Measurements from ENCODE around the gene TTYH3. TPM values are rescaled to one million over a fixed set of nuclear protein-coding genes. Genes with fewer than 3 reads are reported as not detected.
"Not testable (repeated sequence)": the region's sequence is repeated elsewhere in the genome, so short reads cannot be mapped to it uniquely, and the experiment has no call there.

The TTYH3 gene
- total RNA-seq, 2 experiments from 2014 or later = 26.8 to 27.2 TPM

GRCh38 chr7:2684501-2684900 lies 52.7 kb downstream of the TTYH3 start:
- no peak overlapping the region for H3K4me3 Mint-ChIP-seq
- peaks cover 51% of the 10 kb centered on the region for H3K27me3 Mint-ChIP-seq
- H3K4me1 Mint-ChIP-seq = peaks cover 7% of the 10 kb centered on the region
- no peaks in the 10 kb centered on the region for H3K9me3 Mint-ChIP-seq
- H3K36me3 Mint-ChIP-seq = no peaks in the 10 kb centered on the region
- DNase-seq = no peak
- no peak overlapping the region for H3K27ac Mint-ChIP-seq

- H3K27me3 Mint-ChIP-seq = peaks cover 62% of the 10 kb centered on the region
- no peak for DNase-seq
- H3K4me1 Mint-ChIP-seq = peaks cover 11% of the 10 kb centered on the region
- H3K36me3 Mint-ChIP-seq = no peaks in the 10 kb centered on the region
- no peak overlapping the region for H3K27ac Mint-ChIP-seq
- no peak overlapping the region for H3K4me3 Mint-ChIP-seq
- H3K9me3 Mint-ChIP-seq = no peaks in the 10 kb centered on the region
Observed at GRCh38 chr7:2686101-2686500, 54.3 kb downstream of the TTYH3 start.

GRCh38 chr7:2687338-2687869 lies 55.6 kb downstream of the TTYH3 start:
- DNase-seq = no peak
- Mint-ChIP-seq H3K4me1 (peaks cover 11% of the 10 kb centered on the region), H3K27ac (no peak overlapping the region), H3K9me3 (no peaks in the 10 kb centered on the region), H3K27me3 (peaks cover 68% of the 10 kb centered on the region), H3K4me3 (no peak overlapping the region), H3K36me3 (no peaks in the 10 kb centered on the region)

- no peak within 1 kb of the TSS for H3K4me3 Mint-ChIP-seq
Observed at GRCh38 chr7:2687881-2688318, 56.1 kb downstream of the TTYH3 start, which contains the start of gene AMZ1. AMZ1 (plus strand) TSS chr7:2688202; CDS start chr7:2700452, 12,250 bp downstream.

GRCh38 chr7:2688409-2689342 lies 56.9 kb downstream of the TTYH3 start:
- Mint-ChIP-seq H3K27me3 (peaks cover 61% of the 10 kb centered on the region), H3K4me3 (no peak overlapping the region), H3K36me3 (no peaks in the 10 kb centered on the region), H3K9me3 (no peaks in the 10 kb centered on the region), H3K4me1 (peaks cover 11% of the 10 kb centered on the region), H3K27ac (no peak overlapping the region)
- DNase-seq = peak; percentile 41

More at GRCh38 chr7:2687881-2688318, 56.1 kb downstream of the TTYH3 start, which contains the start of gene AMZ1:
- Mint-ChIP-seq H3K4me1 (peaks cover 11% of the 10 kb centered on the region), H3K27me3 (peaks cover 64% of the 10 kb centered on the region), H3K36me3 (no peaks in the 10 kb centered on the region), H3K27ac (no peak within 1 kb of the TSS), H3K9me3 (no peaks in the 10 kb centered on the region)
- no peak for DNase-seq

- H3K27ac Mint-ChIP-seq = no peak overlapping the region
- no peaks in the 10 kb centered on the region for H3K9me3 Mint-ChIP-seq
- peaks cover 11% of the 10 kb centered on the region for H3K4me1 Mint-ChIP-seq
- no peak for DNase-seq
- H3K4me3 Mint-ChIP-seq = no peak overlapping the region
- H3K27me3 Mint-ChIP-seq = peaks cover 61% of the 10 kb centered on the region
- no peaks in the 10 kb centered on the region for H3K36me3 Mint-ChIP-seq
Observed at GRCh38 chr7:2689343-2689847, 57.6 kb downstream of the TTYH3 start.

- Mint-ChIP-seq H3K4me1 (peaks cover 11% of the 10 kb centered on the region), H3K36me3 (no peaks in the 10 kb centered on the region), H3K9me3 (no peaks in the 10 kb centered on the region), H3K4me3 (no peak overlapping the region), H3K27me3 (peaks cover 60% of the 10 kb centered on the region), H3K27ac (no peak overlapping the region)
- DNase-seq = no peak
Observed at GRCh38 chr7:2689951-2690705, 58.3 kb downstream of the TTYH3 start.

- Mint-ChIP-seq H3K36me3 (no peaks in the 10 kb centered on the region), H3K4me1 (peaks cover 11% of the 10 kb centered on the region), H3K27me3 (peaks cover 50% of the 10 kb centered on the region), H3K4me3 (no peak overlapping the region), H3K27ac (no peak overlapping the region), H3K9me3 (no peaks in the 10 kb centered on the region)
- no peak for DNase-seq
Observed at GRCh38 chr7:2691011-2691707, 59.4 kb downstream of the TTYH3 start.

- not testable (repeated sequence) for H3K36me3 Mint-ChIP-seq
- H3K27me3 Mint-ChIP-seq = peaks cover 48% of the 10 kb centered on the region
Observed at GRCh38 chr7:2691932-2692439, 60.2 kb downstream of the TTYH3 start.

GRCh38 chr7:2692543-2692942 lies 60.8 kb downstream of the TTYH3 start:
- H3K27me3 Mint-ChIP-seq = peaks cover 48% of the 10 kb centered on the region
- peaks cover 11% of the 10 kb centered on the region for H3K4me1 Mint-ChIP-seq
- H3K27ac Mint-ChIP-seq = no peak overlapping the region
- no peaks in the 10 kb centered on the region for H3K36me3 Mint-ChIP-seq
- DNase-seq = no peak
- no peak overlapping the region for H3K4me3 Mint-ChIP-seq
- no peaks in the 10 kb centered on the region for H3K9me3 Mint-ChIP-seq

More at GRCh38 chr7:2691932-2692439, 60.2 kb downstream of the TTYH3 start:
- DNase-seq, H3K27ac Mint-ChIP-seq, H3K4me3 Mint-ChIP-seq, H3K9me3 Mint-ChIP-seq: not testable (repeated sequence)
- H3K4me1 Mint-ChIP-seq = peaks cover 11% of the 10 kb centered on the region

GRCh38 chr7:2693420-2694121 lies 61.8 kb downstream of the TTYH3 start:
- H3K4me1 Mint-ChIP-seq = peaks cover 14% of the 10 kb centered on the region
- not testable (repeated sequence) for H3K4me3 Mint-ChIP-seq, DNase-seq, H3K9me3 Mint-ChIP-seq, H3K36me3 Mint-ChIP-seq, H3K27ac Mint-ChIP-seq
- peaks cover 51% of the 10 kb centered on the region for H3K27me3 Mint-ChIP-seq

- Mint-ChIP-seq H3K4me1 (peaks cover 14% of the 10 kb centered on the region), H3K27me3 (peaks cover 48% of the 10 kb centered on the region)
- H3K36me3 Mint-ChIP-seq, DNase-seq, H3K9me3 Mint-ChIP-seq, H3K27ac Mint-ChIP-seq, H3K4me3 Mint-ChIP-seq: not testable (repeated sequence)
Observed at GRCh38 chr7:2694122-2694436, 62.3 kb downstream of the TTYH3 start.

GRCh38 chr7:2698581-2699288 lies 66.9 kb downstream of the TTYH3 start:
- Mint-ChIP-seq H3K27me3 (peaks cover 38% of the 10 kb centered on the region), H3K36me3 (no peaks in the 10 kb centered on the region), H3K4me3 (no peak overlapping the region), H3K4me1 (peaks cover 19% of the 10 kb centered on the region), H3K27ac (peak overlapping the region; percentile 40), H3K9me3 (no peaks in the 10 kb centered on the region)
- DNase-seq = peak; percentile 85
